Endothelial cell (in vitro differentiated cells): Measurements from ENCODE around the gene KRCC1. TPM values are rescaled to one million over a fixed set of nuclear protein-coding genes. Genes with fewer than 3 reads are reported as not detected.

ENCODE experiments used
- DNase-seq: peaks from one replicate; pipeline ENCODE4 v3.0.0; 2021; ENCODE audit warnings: low spot score
- H3K27ac Mint-ChIP-seq: one replicate; pipeline ENCODE4 v1.8.0; 2021; ENCODE audit warnings: mixed read lengths, inconsistent platforms; ENCODE audit not compliant: unreplicated experiment
- H3K27me3 Mint-ChIP-seq: one replicate; pipeline ENCODE4 v1.8.0; 2021; ENCODE audit warnings: mild to moderate bottlenecking, moderate library complexity, mixed read lengths, inconsistent platforms; ENCODE audit not compliant: unreplicated experiment
- H3K36me3 Mint-ChIP-seq: one replicate; pipeline ENCODE4 v1.8.0; 2021; ENCODE audit warnings: mild to moderate bottlenecking, low read depth, mixed read lengths, inconsistent platforms; ENCODE audit not compliant: unreplicated experiment
- H3K4me1 Mint-ChIP-seq: one replicate; pipeline ENCODE4 v1.8.0; 2021; ENCODE audit warnings: mild to moderate bottlenecking, mixed read lengths, inconsistent platforms; ENCODE audit not compliant: unreplicated experiment
- H3K4me3 Mint-ChIP-seq: one replicate; pipeline ENCODE4 v1.8.0; 2021; ENCODE audit warnings: mild to moderate bottlenecking, mixed read lengths, inconsistent platforms; ENCODE audit not compliant: unreplicated experiment
- H3K9me3 Mint-ChIP-seq: one replicate; pipeline ENCODE4 v1.8.0; 2021; ENCODE audit warnings: mixed read lengths, inconsistent platforms; ENCODE audit not compliant: unreplicated experiment
- CTCF ChIP-seq: fragments of 200-600 bp; sonication (generic); IDR thresholded peaks from one replicate; pipeline ENCODE4 v1.5.0; 2021; ENCODE audit warnings: antibody characterized with exemption; ENCODE audit not compliant: unreplicated experiment
- total RNA-seq: library from RNA; stranded (reverse); fragmentation: NEBNext Ultra II Directional; extraction: Animal tissue kit (Norgen Biotek cat#: 25700); gene quantifications from one replicate; pipeline ENCODE4 v1.2.1, GENCODE V29; 2021; ENCODE audit not compliant: unreplicated experiment

KRCC1 gene
- total RNA-seq, 1 donor from 2014 or later: 18.0 TPM

DNA sequence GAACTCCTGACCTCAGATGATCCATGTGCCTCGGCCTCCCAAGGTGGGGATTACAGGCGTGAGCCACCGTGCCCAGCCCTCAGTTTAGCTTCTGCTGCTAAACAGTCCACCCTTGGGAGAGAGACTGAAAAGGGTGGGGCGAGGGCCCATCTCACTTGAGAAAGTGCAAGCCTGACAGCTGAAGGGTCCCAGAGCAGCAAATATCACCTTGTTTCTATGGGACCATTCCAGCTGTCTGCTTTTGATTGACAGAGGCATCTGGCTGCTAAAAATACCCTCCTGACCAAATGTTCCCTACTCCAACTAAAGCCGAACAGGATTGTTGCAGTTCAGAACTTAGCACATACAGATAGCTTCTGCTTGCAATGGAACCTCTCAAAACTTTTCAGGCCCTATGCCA, 11.6 kb upstream of the KRCC1 start:
- Mint-ChIP-seq H3K27me3 (no peaks in the 10 kb centered on the region), H3K36me3 (no peaks in the 10 kb centered on the region), H3K4me3 (no peak overlapping the region), H3K4me1 (peaks cover 17% of the 10 kb centered on the region), H3K9me3 (no peaks in the 10 kb centered on the region), H3K27ac (no peak overlapping the region)
- no peak for DNase-seq
- TF ChIP-seq CTCF: no peak

DNA sequence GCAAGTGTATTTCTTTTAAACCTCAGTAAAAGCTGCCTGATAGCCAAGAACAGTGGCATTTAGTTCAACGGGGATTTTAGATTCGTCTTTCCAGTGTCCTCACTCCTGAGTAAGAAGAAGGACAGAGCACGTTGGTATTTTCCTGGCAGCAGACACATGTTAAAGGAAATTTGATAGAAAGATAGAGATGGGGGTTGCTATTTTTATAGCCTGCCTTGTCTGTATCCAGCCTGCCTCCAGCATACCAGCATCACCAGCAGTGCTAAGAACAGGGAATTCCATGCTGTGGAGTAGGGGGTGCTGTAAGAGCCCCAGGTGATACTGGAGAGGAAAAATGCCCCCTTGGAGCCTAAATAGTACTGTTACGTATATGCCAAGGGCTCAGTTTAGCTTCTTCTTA, 11.0 kb upstream of the KRCC1 start:
- Mint-ChIP-seq H3K9me3 (no peaks in the 10 kb centered on the region), H3K36me3 (no peaks in the 10 kb centered on the region), H3K27me3 (no peaks in the 10 kb centered on the region), H3K4me3 (no peak overlapping the region), H3K4me1 (peaks cover 23% of the 10 kb centered on the region), H3K27ac (peak overlapping the region; percentile 24)
- no peak for DNase-seq
- TF ChIP-seq CTCF: no peak

DNA sequence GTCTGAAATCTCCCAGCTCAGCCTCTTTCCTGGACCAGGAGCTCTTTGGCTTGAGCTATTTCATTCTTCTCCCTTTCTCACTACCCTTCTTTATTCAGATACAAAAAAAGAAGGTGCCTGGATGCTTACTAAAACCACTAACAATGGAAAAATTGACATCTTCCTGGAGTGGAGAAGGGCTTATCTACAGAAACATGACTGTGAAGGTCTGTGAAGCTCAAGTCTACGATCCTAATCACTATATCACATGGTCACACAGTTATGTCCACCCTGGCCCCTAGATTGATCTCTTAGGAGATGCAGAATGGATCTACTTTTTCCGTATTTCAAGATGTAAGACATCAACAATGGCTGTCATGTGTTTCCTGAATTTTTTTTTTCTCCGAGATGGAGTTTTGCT, 5.7 kb upstream of the KRCC1 start:
- Mint-ChIP-seq H3K9me3 (no peaks in the 10 kb centered on the region), H3K27me3 (peaks cover 2% of the 10 kb centered on the region), H3K36me3 (no peaks in the 10 kb centered on the region), H3K4me3 (no peak overlapping the region), H3K27ac (peak overlapping the region; percentile 51), H3K4me1 (peaks cover 23% of the 10 kb centered on the region)
- DNase-seq: no peak
- TF ChIP-seq CTCF: no peak

DNA sequence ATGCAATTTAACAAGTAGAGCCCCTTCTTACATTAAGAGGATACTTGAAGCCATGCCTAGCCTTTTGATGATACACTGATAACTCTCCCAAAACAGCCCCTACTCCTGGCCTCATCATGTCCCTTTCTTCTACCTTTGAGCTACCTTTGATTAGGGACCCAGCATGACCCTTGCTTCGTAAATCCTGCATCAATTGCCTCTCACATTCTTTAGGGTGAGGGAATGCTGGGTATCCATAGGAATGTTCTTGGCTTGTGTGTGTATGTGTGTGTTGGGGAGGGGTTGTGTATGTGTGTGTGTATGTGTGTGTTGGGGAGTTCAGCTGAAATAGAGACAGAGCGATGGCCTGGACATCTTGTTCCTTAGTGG, 5.3 kb upstream of the KRCC1 start:
- no peak overlapping the region for H3K4me3 Mint-ChIP-seq
- H3K27me3 Mint-ChIP-seq: peaks cover 6% of the 10 kb centered on the region
- no peaks in the 10 kb centered on the region for H3K36me3 Mint-ChIP-seq
- no peak for TF ChIP-seq CTCF
- peaks cover 27% of the 10 kb centered on the region for H3K4me1 Mint-ChIP-seq
- no peak overlapping the region for H3K27ac Mint-ChIP-seq
- no peak for DNase-seq
- H3K9me3 Mint-ChIP-seq: no peaks in the 10 kb centered on the region

- Mint-ChIP-seq H3K27me3 (peaks cover 7% of the 10 kb centered on the region), H3K27ac (no peak overlapping the region), H3K9me3 (no peaks in the 10 kb centered on the region), H3K4me1 (peaks cover 29% of the 10 kb centered on the region), H3K4me3 (no peak overlapping the region), H3K36me3 (no peaks in the 10 kb centered on the region)
- DNase-seq: no peak
- TF ChIP-seq CTCF: peak; percentile 68
These were observed 4.7 kb upstream of the KRCC1 start for GRCh38 chr2:88059979-88060906.
